Ecto neural progenitor cell (in vitro differentiated cells): ENCODE measurements around the gene LEKR1.
"Not testable (repeated sequence)": the region's sequence is repeated elsewhere in the genome, so short reads cannot be mapped to it uniquely, and the experiment has no call there.

Experiments used
- DNase-seq: peaks from one replicate; pipeline ENCODE4 v3.0.0-alpha.2; 2018; ENCODE audit warnings: low spot score

LEKR1 gene

GRCh38 chr3:156826144-156826895 lies at the start of gene LEKR1:
TSS of gene LEKR1 (plus strand) at chr3:156826353. CDS start at chr3:156829330, 2,977 bp downstream.
- peak; percentile 85 for DNase-seq

GRCh38 chr3:156776871-156777270 lies 49.3 kb upstream of the LEKR1 start:
- no peak for DNase-seq

GRCh38 chr3:156781310-156782230 lies 44.6 kb upstream of the LEKR1 start:
- DNase-seq, result no peak

- no peak for DNase-seq
These were observed 43.8 kb upstream of the LEKR1 start for GRCh38 chr3:156782319-156782718.

- no peak for DNase-seq
These were observed 43.2 kb upstream of the LEKR1 start for GRCh38 chr3:156782921-156783320.

- DNase-seq, result no peak
These were observed 39.2 kb upstream of the LEKR1 start for GRCh38 chr3:156787001-156787400.

- no peak for DNase-seq
These were observed 38.1 kb upstream of the LEKR1 start for GRCh38 chr3:156787926-156788663.

GRCh38 chr3:156788846-156789245 lies 37.3 kb upstream of the LEKR1 start:
- no peak for DNase-seq

- DNase-seq, result no peak
These were observed 36.0 kb upstream of the LEKR1 start for GRCh38 chr3:156790156-156790555.

GRCh38 chr3:156792114-156792513 lies 34.0 kb upstream of the LEKR1 start:
- DNase-seq, result no peak

- DNase-seq, result no peak
These were observed 33.6 kb upstream of the LEKR1 start for GRCh38 chr3:156792536-156792935.

GRCh38 chr3:156792945-156793344 lies 33.2 kb upstream of the LEKR1 start:
- no peak for DNase-seq

GRCh38 chr3:156793400-156793799 lies 32.8 kb upstream of the LEKR1 start:
- DNase-seq, result no peak

GRCh38 chr3:156793851-156794250 lies 32.3 kb upstream of the LEKR1 start:
- DNase-seq, result no peak

GRCh38 chr3:156795890-156796481 lies 30.2 kb upstream of the LEKR1 start:
- DNase-seq, result no peak

- no peak for DNase-seq
These were observed 28.8 kb upstream of the LEKR1 start for GRCh38 chr3:156797368-156797767.

- DNase-seq, result not testable (repeated sequence)
These were observed 25.9 kb upstream of the LEKR1 start for GRCh38 chr3:156800287-156800686.

GRCh38 chr3:156801746-156802145 lies 24.4 kb upstream of the LEKR1 start:
- DNase-seq, result no peak

GRCh38 chr3:156802821-156803606 lies 23.1 kb upstream of the LEKR1 start:
- no peak for DNase-seq

- no peak for DNase-seq
These were observed 22.0 kb upstream of the LEKR1 start for GRCh38 chr3:156803952-156804741.
